Thyroid gland (tissue), 4 donors: ENCODE data around the gene SUGT1. TPM values are rescaled to one million over a fixed set of nuclear protein-coding genes. Genes with fewer than 3 reads are reported as not detected.
"Not testable (repeated sequence)": the region's sequence is repeated elsewhere in the genome, so short reads cannot be mapped to it uniquely, and the experiment has no call there.

Source experiments
- DNase-seq, 2 donors: peaks; one replicate each; pipeline ENCODE4 v3.0.0-alpha.2; 2019
- H3K27ac ChIP-seq, 3 donors: fragments of 200-600 bp; sonication (generic); 1 replicate in 2 of 3; 2 replicates in 1 of 3; pipeline ENCODE4 v1.5.1; 2016 to 2019; ENCODE audit warnings: mild to moderate bottlenecking in 1 of 3, moderate library complexity in 1 of 3
- H3K27me3 ChIP-seq: fragments of 200-600 bp; sonication (generic); one replicate; pipeline ENCODE4 v1.5.1; 2019
- H3K36me3 ChIP-seq, 2 donors: fragments of 200-600 bp; sonication (generic); one replicate each; pipeline ENCODE4 v1.5.1; 2016 to 2019
- H3K4me1 ChIP-seq, 2 donors: fragments of 200-600 bp; sonication (generic); one replicate each; pipeline ENCODE4 v1.5.1; 2017 to 2019
- H3K4me3 ChIP-seq, 3 donors: fragments of 200-600 bp; sonication (generic); replicated peaks in 1 of 3; 1 replicate in 2 of 3; 2 replicates in 1 of 3; pipeline ENCODE4 v1.5.1; 2016; ENCODE audit warnings: mild to moderate bottlenecking in 1 of 3
- H3K9me3 ChIP-seq: fragments of 200-600 bp; sonication (generic); one replicate; pipeline ENCODE4 v1.5.1; 2017
- CTCF ChIP-seq, 6 experiments: fragments of 200-600 bp in 3 of 6; fragments of 450-650 bp in 3 of 6; sonication (generic) in 3 of 6; IDR thresholded peaks; one replicate each; pipeline ENCODE4 v1.5.1; 2016 to 2019; ENCODE audit warnings: antibody characterized with exemption in 6 of 6, mild to moderate bottlenecking in 2 of 6, inconsistent platforms in 1 of 6, moderate library complexity in 1 of 6
- POLR2A ChIP-seq, 2 donors: fragments of 450-650 bp; IDR thresholded peaks; one replicate each; pipeline ENCODE4 v1.6.1; 2017; ENCODE audit warnings: antibody characterized with exemption in 2 of 2, mild to moderate bottlenecking in 2 of 2, moderate library complexity in 1 of 2
- WGBS, 2 donors: methylation state at CpG; one replicate each; pipeline ENCODE4 v1.1.5; 2017; 5-methylcytosine and 5-hydroxymethylcytosine counted together
- intact Hi-C: fragments of 100-400 bp; cut with DNase I; formaldehyde crosslinking; loops from one replicate; pipeline ENCODE4 v1.15.1; 2023
- total RNA-seq, 4 donors: library from RNA; depleted of rRNA; stranded (reverse); fragments of >200 nt; gene quantifications; one replicate each; pipeline ENCODE4 v1.2.3, GENCODE V29; 2016

Gene SUGT1
- total RNA-seq: 10 to 100 TPM; 33.6 to 50.4 (median 43.1) TPM

- H3K27ac ChIP-seq: peak within 1 kb of the TSS; percentile 92 to 98 (median 96)
- no peaks in the 10 kb centered on the region for H3K36me3 ChIP-seq
- DNase-seq: peak; percentile 99
- 0 to 1% methylated on average over 29 to 51 of the region's 61 CpGs for WGBS, 2 donors
- H3K4me3 ChIP-seq: peak within 1 kb of the TSS; percentile 42 to 89 (median 83)
- H3K4me1 ChIP-seq: peaks cover 21 to 24% of the 10 kb centered on the region in 2 donors
- no peaks in the 10 kb centered on the region for H3K27me3 ChIP-seq
- peak; percentile 36 to 78 for TF ChIP-seq POLR2A (IDR thresholded peaks at IDR 0.05)
- peak in 4 of 6 experiments; percentile 64 to 67 (median 66) for TF ChIP-seq CTCF (IDR thresholded peaks at IDR 0.05)
- H3K9me3 ChIP-seq: no peaks in the 10 kb centered on the region
- intact Hi-C loops: no loop called here
Observed at GRCh38 chr13:52652196-52652979, at the start of gene SUGT1. SUGT1 (plus strand) TSS chr13:52652836; CDS start chr13:52652921, 85 bp downstream.

GRCh38 chr13:52603316-52603715 lies 49.3 kb upstream of the SUGT1 start:
- intact Hi-C loops, DNase-seq: not testable (repeated sequence)

GRCh38 chr13:52606126-52606525 lies 46.5 kb upstream of the SUGT1 start:
- H3K27ac ChIP-seq, intact Hi-C loops, H3K4me3 ChIP-seq, H3K36me3 ChIP-seq, H3K9me3 ChIP-seq, DNase-seq, H3K27me3 ChIP-seq, H3K4me1 ChIP-seq: not testable (repeated sequence)
- WGBS, 2 donors: 80 to 83% methylated on average over 6 of the region's 6 CpGs

More at GRCh38 chr13:52603316-52603715, 49.3 kb upstream of the SUGT1 start:
- H3K4me3 ChIP-seq, H3K27ac ChIP-seq, H3K9me3 ChIP-seq, H3K27me3 ChIP-seq, H3K36me3 ChIP-seq, H3K4me1 ChIP-seq: not testable (repeated sequence)
- 74 to 80% methylated on average over 4 of the region's 4 CpGs for WGBS, 2 donors

DNA sequence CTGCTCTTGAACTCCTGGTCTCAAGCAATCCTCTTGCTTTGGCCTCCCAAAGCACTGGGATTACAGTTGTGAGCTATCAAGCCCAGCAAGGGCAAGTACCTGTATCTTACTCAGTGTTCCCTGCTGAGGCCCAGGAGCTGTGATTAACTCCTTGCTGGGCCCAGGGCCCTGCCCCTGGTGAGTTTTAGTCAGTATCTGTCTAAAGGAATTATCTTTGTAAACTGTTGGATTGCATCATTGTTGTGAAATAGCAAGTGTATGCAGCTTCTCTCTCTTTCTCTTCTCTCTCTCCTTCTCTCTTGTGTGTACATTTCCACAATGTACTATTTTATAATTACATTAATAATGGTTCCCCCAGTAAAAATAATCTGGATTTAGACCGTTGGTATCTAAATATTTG lies 45.8 kb upstream of the SUGT1 start:
- 79 to 81% methylated on average over 1 of the region's 1 CpG for WGBS, 2 donors

GRCh38 chr13:52608184-52608583 lies 44.5 kb upstream of the SUGT1 start:
- WGBS, 2 donors: 61 to 73% methylated on average over 8 of the region's 8 CpGs
- H3K27me3 ChIP-seq, H3K36me3 ChIP-seq, H3K27ac ChIP-seq, DNase-seq, intact Hi-C loops, H3K4me1 ChIP-seq, H3K9me3 ChIP-seq, H3K4me3 ChIP-seq: not testable (repeated sequence)

More for the DNA sequence above, 45.8 kb upstream of the SUGT1 start:
- H3K4me3 ChIP-seq, intact Hi-C loops, H3K4me1 ChIP-seq, H3K27ac ChIP-seq, H3K9me3 ChIP-seq, H3K27me3 ChIP-seq, H3K36me3 ChIP-seq, DNase-seq: not testable (repeated sequence)

DNA sequence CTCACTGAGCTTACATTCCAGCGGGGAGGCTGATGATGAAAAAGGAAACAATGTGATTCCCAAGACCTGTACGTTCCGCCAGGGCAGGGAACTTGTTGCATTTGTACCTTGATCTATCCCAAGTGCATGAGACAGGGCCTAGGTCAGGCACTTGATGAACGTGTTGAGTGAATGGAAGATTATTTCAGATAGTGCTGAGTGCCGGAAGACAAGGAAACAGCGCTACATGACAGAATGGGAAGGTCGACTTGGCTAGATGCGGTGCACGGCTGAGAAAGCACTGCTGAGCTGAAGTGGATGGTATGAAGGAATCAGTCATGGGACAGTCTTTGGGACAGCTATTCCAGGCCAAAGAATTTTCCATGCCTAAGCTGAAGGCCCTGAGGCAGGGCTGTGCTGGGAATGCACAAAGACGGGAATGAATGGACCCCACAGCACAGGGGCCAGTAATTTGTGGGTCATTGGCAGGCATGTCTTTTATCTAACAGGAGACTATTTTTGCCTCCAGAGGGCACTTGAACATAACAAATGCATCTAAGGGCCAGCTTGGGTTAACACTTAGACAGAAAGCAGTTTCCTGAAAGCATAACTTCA lies 43.5 kb upstream of the SUGT1 start:
- H3K9me3 ChIP-seq, H3K4me3 ChIP-seq, H3K27ac ChIP-seq, H3K4me1 ChIP-seq, intact Hi-C loops, DNase-seq, H3K27me3 ChIP-seq, H3K36me3 ChIP-seq: not testable (repeated sequence)
- 72 to 74% methylated on average over 10 of the region's 10 CpGs for WGBS, 2 donors
- peak in 4 of 6 experiments; percentile 26 to 42 (median 38) for TF ChIP-seq CTCF (IDR thresholded peaks at IDR 0.05)

- H3K9me3 ChIP-seq, H3K27me3 ChIP-seq, H3K4me1 ChIP-seq, intact Hi-C loops, DNase-seq, H3K36me3 ChIP-seq, H3K27ac ChIP-seq, H3K4me3 ChIP-seq: not testable (repeated sequence)
- 97 to 98% methylated on average over 5 of the region's 5 CpGs for WGBS, 2 donors
Observed at GRCh38 chr13:52610158-52610557, 42.5 kb upstream of the SUGT1 start.
